GM18519 (cell line): ENCODE results near the gene ITGB1BP1.

Source experiments
- ATAC-seq: cut with Tn5 transposase; IDR thresholded peaks from one replicate; pipeline ENCODE4 v1.9.1; 2021; ENCODE audit warnings: mild to moderate bottlenecking, moderate library complexity; ENCODE audit not compliant: unreplicated experiment, low FRiP score

ITGB1BP1 gene

GRCh38 chr2:9355270-9355669 is 68.1 kb downstream of the ITGB1BP1 start:
- ATAC-seq: no peak

- no peak for ATAC-seq
Observed at GRCh38 chr2:9354318-9354717, 69.0 kb downstream of the ITGB1BP1 start.
